H1 (cell line): Measurements from ENCODE around the gene LRRC2. TPM values are rescaled to one million over a fixed set of nuclear protein-coding genes. Genes with fewer than 3 reads are reported as not detected.
A peak's percentile ranks its signal among the peaks of the same experiment; 100 is the strongest.

Experiments
- CTCF ChIA-PET: fragments of 300-600 bp; sonication (Branson Sonifier 250); formaldehyde crosslinking; loops from one replicate; lab custom pipeline; 2021; ENCODE audit not compliant: partially characterized antibody; lab: Charles Lee
- POLR2A ChIA-PET: fragments of 300-600 bp; sonication (Branson Sonifier 250); formaldehyde crosslinking; loops from one replicate; lab custom pipeline; 2021; ENCODE audit warnings: inconsistent platforms; ENCODE audit not compliant: partially characterized antibody; lab: Charles Lee
- DNase-seq, 2 experiments: peaks; one replicate each; pipeline versions ENCODE4 v3.0.0 to v3.0.0-alpha.2; 2010 to 2022; ENCODE audit warnings: low spot score in 2 of 2, low read depth in 1 of 2, mixed read lengths in 1 of 2
- FAIRE-seq: peaks from 2 replicates; lab custom pipeline; 2011; peaks lifted over from hg19 to GRCh38; lab: Jason Lieb, UNC
- H2AFZ ChIP-seq: 2 replicates; pipeline ENCODE4 v1.8.1; 2012; ENCODE audit warnings: low read length, inconsistent platforms
- H2AK5ac ChIP-seq: 2 replicates; pipeline ENCODE4 v1.6.1; 2013; ENCODE audit warnings: low read depth, low read length
- H2BK120ac ChIP-seq: replicated peaks from 2 replicates; pipeline ENCODE3; 2013; ENCODE audit warnings: low read depth, low read length, inconsistent platforms
- H2BK12ac ChIP-seq: 2 replicates; pipeline ENCODE4 v1.6.1; 2013; ENCODE audit warnings: low read depth, low read length
- H2BK15ac ChIP-seq: 2 replicates; pipeline ENCODE4 v1.6.1; 2013; ENCODE audit warnings: low read length
- H2BK20ac ChIP-seq: 2 replicates; pipeline ENCODE4 v1.6.1; 2013; ENCODE audit warnings: low read length
- H2BK5ac ChIP-seq: 2 replicates; pipeline ENCODE4 v1.6.1; 2013; ENCODE audit warnings: low read depth, low read length
- H3K14ac ChIP-seq: 2 replicates; pipeline ENCODE4 v1.6.1; 2013; ENCODE audit warnings: inconsistent platforms; ENCODE audit not compliant: insufficient read length
- H3K18ac ChIP-seq: 2 replicates; pipeline ENCODE4 v1.6.1; 2013; ENCODE audit warnings: low read length; ENCODE audit errors: extremely low read depth
- H3K23ac ChIP-seq: 2 replicates; pipeline ENCODE4 v1.6.1; 2013; ENCODE audit warnings: inconsistent platforms; ENCODE audit not compliant: insufficient read length
- H3K23me2 ChIP-seq: 2 replicates; pipeline ENCODE4 v1.6.1; 2013; ENCODE audit warnings: low read depth, low read length
- H3K27ac ChIP-seq: 2 replicates; pipeline ENCODE4 v1.6.1; 2011; ENCODE audit warnings: low read depth, low read length, inconsistent platforms
- H3K27me3 ChIP-seq, 4 experiments: replicated peaks in 1 of 4; 1 replicate in 1 of 4; 2 replicates in 3 of 4; pipeline versions ENCODE4 v1.6.1 to v1.8.1; 2011 to 2013; ENCODE audit warnings: low read length in 3 of 4, mild to moderate bottlenecking in 3 of 4, inconsistent platforms in 2 of 4, mixed read lengths in 2 of 4, moderate library complexity in 1 of 4; ENCODE audit not compliant: control insufficient read depth in 3 of 4, insufficient read depth in 3 of 4; ENCODE audit errors: extremely low read depth in 1 of 4
- H3K36me3 ChIP-seq, 4 experiments: 2 replicates each; pipeline versions ENCODE4 v1.6.1 to v1.8.1; 2011 to 2013; ENCODE audit warnings: mild to moderate bottlenecking in 4 of 4, low read length in 3 of 4, moderate library complexity in 2 of 4, control low read depth in 1 of 4, inconsistent platforms in 1 of 4; ENCODE audit not compliant: insufficient read depth in 4 of 4, control insufficient read depth in 2 of 4
- H3K4ac ChIP-seq: replicated peaks from 2 replicates; pipeline ENCODE3; 2013; ENCODE audit warnings: low read length, low read depth, mixed read lengths, inconsistent platforms; ENCODE audit not compliant: insufficient read length
- H3K4me1 ChIP-seq, 4 experiments: replicated peaks in 1 of 4; 1 replicate in 1 of 4; 2 replicates in 3 of 4; pipeline versions ENCODE4 v1.6.1 to v1.8.1; 2011 to 2013; ENCODE audit warnings: low read length in 3 of 4, inconsistent platforms in 2 of 4, mixed read lengths in 1 of 4; ENCODE audit not compliant: insufficient read depth in 4 of 4, control insufficient read depth in 3 of 4
- H3K4me2 ChIP-seq, 2 experiments: 2 replicates each; pipeline versions ENCODE4 v1.6.1 to v1.8.1; 2011 to 2013; ENCODE audit warnings: low read depth in 2 of 2, low read length in 2 of 2, control low read depth in 1 of 2, inconsistent platforms in 1 of 2, mild to moderate bottlenecking in 1 of 2; ENCODE audit not compliant: insufficient read depth in 1 of 2
- H3K4me3 ChIP-seq, 4 experiments: fragments of 200-600, 300-600 bp in 1 of 4; sonication (generic), shearing (Covaris generic), sonication (Bioruptor Twin) in 1 of 4; 2 replicates each; pipeline versions ENCODE4 v1.5.1 to v1.8.1; 2011 to 2016; ENCODE audit warnings: low read length in 4 of 4, low read depth in 3 of 4, control low read depth in 2 of 4, inconsistent platforms in 2 of 4, mild to moderate bottlenecking in 2 of 4, mixed read lengths in 1 of 4, moderate library complexity in 1 of 4; ENCODE audit not compliant: insufficient read depth in 2 of 4; ENCODE audit errors: extremely low read depth in 1 of 4
- H3K56ac ChIP-seq: replicated peaks from 2 replicates; pipeline ENCODE3; 2013; ENCODE audit warnings: low read depth, mild to moderate bottlenecking, mixed read lengths, low read length, inconsistent platforms; ENCODE audit not compliant: insufficient read length
- H3K79me1 ChIP-seq: 2 replicates; pipeline ENCODE4 v1.6.1; 2013; ENCODE audit warnings: low read depth, low read length, control low read depth
- H3K79me2 ChIP-seq, 2 experiments: 2 replicates each; pipeline versions ENCODE4 v1.6.1 to v1.8.1; 2012 to 2013; ENCODE audit warnings: low read length in 2 of 2, mild to moderate bottlenecking in 2 of 2, inconsistent platforms in 1 of 2; ENCODE audit not compliant: insufficient read depth in 2 of 2, control insufficient read depth in 1 of 2
- H3K9ac ChIP-seq, 4 experiments: replicated peaks in 1 of 4; 1 replicate in 1 of 4; 2 replicates in 3 of 4; pipeline versions ENCODE4 v1.6.1 to v1.8.1; 2011 to 2013; ENCODE audit warnings: low read depth in 3 of 4, low read length in 3 of 4, control low read depth in 2 of 4, mild to moderate bottlenecking in 2 of 4, moderate library complexity in 2 of 4, inconsistent platforms in 1 of 4; ENCODE audit errors: extremely low read depth in 1 of 4
- H3K9me3 ChIP-seq, 2 experiments: 2 replicates each; pipeline versions ENCODE4 v1.6.1 to v1.8.1; 2012 to 2013; ENCODE audit warnings: mild to moderate bottlenecking in 2 of 2, moderate library complexity in 2 of 2, control low read depth in 1 of 2, inconsistent platforms in 1 of 2, low read depth in 1 of 2, low read length in 1 of 2, mixed read lengths in 1 of 2; ENCODE audit not compliant: insufficient read depth in 2 of 2
- H4K20me1 ChIP-seq, 2 experiments: replicated peaks in 1 of 2; 2 replicates each; pipeline versions ENCODE3 to v1.8.1; 2011 to 2013; ENCODE audit warnings: inconsistent platforms in 2 of 2, low read length in 2 of 2, mild to moderate bottlenecking in 1 of 2; ENCODE audit not compliant: insufficient read depth in 2 of 2, control insufficient read depth in 1 of 2
- H4K5ac ChIP-seq: 2 replicates; pipeline ENCODE4 v1.6.1; 2013; ENCODE audit warnings: low read length, low read depth, mixed read lengths, inconsistent platforms; ENCODE audit not compliant: insufficient read length
- H4K8ac ChIP-seq: 2 replicates; pipeline ENCODE4 v1.8.0; 2013; ENCODE audit warnings: mild to moderate bottlenecking, moderate library complexity, low read length, inconsistent platforms; ENCODE audit not compliant: insufficient read depth; ENCODE audit errors: extremely low read depth
- H4K91ac ChIP-seq: replicated peaks from 2 replicates; pipeline ENCODE3; 2013; ENCODE audit warnings: low read length, mixed read lengths, inconsistent platforms; ENCODE audit not compliant: insufficient read length
- ATF2 ChIP-seq: IDR thresholded peaks from 2 replicates; pipeline ENCODE4 v1.6.1; 2012; ENCODE audit warnings: low read length, inconsistent platforms
- BCL11A ChIP-seq, 2 experiments: IDR thresholded peaks; one replicate each; pipeline ENCODE4 v1.6.1; 2011; ENCODE audit warnings: low read depth in 2 of 2, low read length in 2 of 2, mild to moderate bottlenecking in 2 of 2
- HDAC2 ChIP-seq, 2 experiments: fragments of 300-600 bp in 1 of 2; sonication (generic) in 1 of 2; IDR thresholded peaks; 2 replicates each; pipeline ENCODE4 v1.6.1; 2011 to 2012; ENCODE audit warnings: low read depth in 2 of 2, low read length in 2 of 2, mild to moderate bottlenecking in 2 of 2, moderate library complexity in 2 of 2, borderline replicate concordance in 1 of 2, inconsistent platforms in 1 of 2
- SP4 ChIP-seq: IDR thresholded peaks from 2 replicates; pipeline ENCODE4 v1.6.1; 2012; ENCODE audit warnings: low read length, inconsistent platforms
- TEAD4 ChIP-seq: IDR thresholded peaks from 2 replicates; pipeline ENCODE4 v1.6.1; 2012; ENCODE audit warnings: low read depth, low read length, inconsistent platforms, mixed read lengths
- YY1 ChIP-seq: IDR thresholded peaks from 2 replicates; pipeline ENCODE4 v1.6.1; 2011; ENCODE audit warnings: low read depth, mild to moderate bottlenecking, low read length
- WGBS, 2 experiments: shearing (Covaris generic) in 1 of 2; methylation state at CpG; one replicate each; pipeline versions ENCODE4 v1.1.6 to v1.1.7; 2013 to 2015; ENCODE audit warnings: low lambda C conversion rate in 2 of 2, mixed read lengths in 2 of 2, inconsistent platforms in 1 of 2, low coverage in 1 of 2, missing lambda C conversion rate in 1 of 2; ENCODE audit not compliant: insufficient replicate concordance in 2 of 2, insufficient coverage in 1 of 2, insufficient read length in 1 of 2; ENCODE audit errors: extremely low coverage in 1 of 2, missing lambda C conversion rate in 1 of 2; 5-methylcytosine and 5-hydroxymethylcytosine counted together
- polyA plus RNA-seq, 7 experiments: library from polyadenylated mRNA; depleted of rRNA in 3 of 7; stranded (reverse) in 5 of 7; unstranded in 2 of 7; fragments of >200 nt in 5 of 7; fragments of 200-250 nt in 2 of 7; gene quantifications; 1 replicate in 5 of 7; 2 replicates in 1 of 7; 4 replicates in 1 of 7; pipeline versions ENCODE4 v1.2.1 to v1.2.3, GENCODE V29; 2011 to 2013; ENCODE audit warnings: missing spikeins in 2 of 7, mixed read lengths in 2 of 7
- total RNA-seq: library from RNA; stranded (reverse); fragmentation: NEBNext Ultra II Directional; extraction: Animal tissue kit (Norgen Biotek cat#: 25700); gene quantifications from 2 replicates; pipeline ENCODE4 v1.2.1, GENCODE V29; 2021

The LRRC2 gene
- total and polyA plus RNA-seq, 2 of the 8 experiments (the other 6 are each of a cell fraction or from before 2014, with no cell fraction given) = 1.4 to 6.4 TPM

GRCh38 chr3:46574881-46575576, 8.9 kb upstream of the LRRC2 start:
- Histone ChIP-seq H3K79me2 (peaks cover 11 to 25% of the 10 kb centered on the region in 2 experiments), H3K23me2 (peaks cover 20% of the 10 kb centered on the region), H4K20me1 (peaks cover 2 to 3% of the 10 kb centered on the region in 2 experiments), H3K4me3 (peak overlapping the region; percentile 2 to 91 (median 35); a peak in 7 of 8 replicates), H4K8ac (no peak overlapping the region), H3K79me1 (peaks cover 3% of the 10 kb centered on the region), H3K27me3 (no peaks in the 10 kb centered on the region; a peak in 2 of 7 replicates), H3K23ac (no peak overlapping the region), H2BK5ac (peak overlapping the region; percentile 99), H2BK120ac (peak overlapping the region; percentile 33), H3K9ac (peak overlapping the region in 3 of 4 experiments; percentile 0 to 32 (median 29); a peak in 2 of 7 replicates), H4K5ac (peak overlapping the region; percentile 52), H2BK12ac (peak overlapping the region; percentile 96), H2BK15ac (no peak overlapping the region), H3K18ac (peak overlapping the region; percentile 99), H2BK20ac (peak overlapping the region; percentile 93; the same call in 1 of the 2 replicates), H3K27ac (peak overlapping the region; percentile 69), H3K14ac (no peak overlapping the region), H3K4me1 (peaks cover 16 to 33% (median 17%) of the 10 kb centered on the region in 4 experiments; a peak in 6 of 7 replicates), H3K9me3 (no peaks in the 10 kb centered on the region), H2AK5ac (peak overlapping the region; percentile 99), H3K4me2 (peak overlapping the region; percentile 85 to 86), H3K56ac (peak overlapping the region; percentile 69), H3K4ac (peak overlapping the region; percentile 61), H4K91ac (peak overlapping the region; percentile 45), H2AFZ (no peak overlapping the region), H3K36me3 (peaks cover 4 to 15% (median 9%) of the 10 kb centered on the region in 4 experiments; a peak in 7 of 8 replicates)
- peak in 1 of 2 experiments; percentile 64 for DNase-seq
- CTCF ChIA-PET = interaction anchor here (0.8 to 4.7 kb wide), 12 partner anchors 10 to 1064 kb away, joined by 3 to 26 read pairs (median 4); partner anchors contain the start of gene LRRC2
- POLR2A ChIA-PET = interaction anchor here (0.6 to 11.9 kb wide), 38 partner anchors 8 to 402 kb away, joined by 3 to 213 read pairs (median 4); partner anchors contain the start of genes LRRC2 and LTF
- FAIRE-seq = no peak
- WGBS, 2 experiments = 1% methylated on average over 5 of the region's 5 CpGs; no CpG with 5 or more reads in 1 of the 2 experiments
- TF ChIP-seq HDAC2 (IDR thresholded peaks at IDR 0.05; ENCODE audit: borderline replicate concordance in 1 of 2, low read depth in 2 of 2, low read length in 2 of 2) = peak in 1 of 2 experiments; percentile 62; a peak in 1 of 4 replicates
- TF ChIP-seq TEAD4 = no peak
- no peak for TF ChIP-seq BCL11A (IDR thresholded peaks at IDR 0.05; ENCODE audit: low read depth in 2 of 2, low read length in 2 of 2)
- TF ChIP-seq SP4 = 0 out of 2 replicates have a peak, but pooled peaks have one; percentile 38
- TF ChIP-seq ATF2 = 0 out of 2 replicates have a peak, but pooled peaks have one; percentile 5
- no peak for TF ChIP-seq YY1
